Regular cardiac myocyte (primary cell): ENCODE results near the gene KLHL30. TPM values are rescaled to one million over a fixed set of nuclear protein-coding genes. Genes with fewer than 3 reads are reported as not detected.

Experiments
- total RNA-seq: library from RNA; depleted of rRNA; stranded (reverse); fragments of >200 nt; gene quantifications from 2 replicates; pipeline ENCODE4 v1.2.3, GENCODE V29; 2014

KLHL30 gene
- total RNA-seq, result 1.7 and 9.9 TPM in 2 replicates

GRCh38 chr2:238138331-238139195 is at the start of gene KLHL30:
KLHL30 (plus strand) TSS chr2:238138668; CDS start chr2:238140755, 2,087 bp downstream.

GRCh38 chr2:238100049-238100820 is 38.2 kb upstream of the KLHL30 start, which contains the start of gene ESPNL:
ESPNL (plus strand) TSS chr2:238100340; CDS start chr2:238100420, 80 bp downstream.

GRCh38 chr2:238158509-238159070 is 20.1 kb downstream of the KLHL30 start, which contains the start of gene ERFE:
ERFE (plus strand) TSS chr2:238158970; CDS start chr2:238159008, 38 bp downstream.

Other genes with a start within 250 kb of the KLHL30 start
- gene UBE2F, start 171.7 kb upstream of the KLHL30 start, total RNA-seq, result 43.7 and 67.7 TPM in 2 replicates
- 8.5 and 28.0 TPM in 2 replicates for gene SCLY, start 77.7 kb upstream of the KLHL30 start, total RNA-seq
- gene ESPNL, start 38.3 kb upstream of the KLHL30 start, total RNA-seq, result 0.58 and 5.4 TPM in 2 replicates
- 1.2 and 2.8 TPM in 2 replicates for gene ERFE, start 20.3 kb downstream of the KLHL30 start, total RNA-seq
- gene ILKAP, start 65.0 kb downstream of the KLHL30 start, total RNA-seq, result 18.0 and 35.9 TPM in 2 replicates
- gene HES6, start 101.4 kb downstream of the KLHL30 start, total RNA-seq, result 0.56 and 1.3 TPM in 2 replicates
- 1.3 and 2.3 TPM in 2 replicates for gene PER2, start 149.9 kb downstream of the KLHL30 start, total RNA-seq
- gene TRAF3IP1, start 181.8 kb downstream of the KLHL30 start, total RNA-seq, result 5.9 and 8.4 TPM in 2 replicates